ENCODE data around the gene PIGP.
"Not testable (repeated sequence)": the region's sequence is repeated elsewhere in the genome, so short reads cannot be mapped to it uniquely, and the experiment has no call there.

Gene PIGP

DNA sequence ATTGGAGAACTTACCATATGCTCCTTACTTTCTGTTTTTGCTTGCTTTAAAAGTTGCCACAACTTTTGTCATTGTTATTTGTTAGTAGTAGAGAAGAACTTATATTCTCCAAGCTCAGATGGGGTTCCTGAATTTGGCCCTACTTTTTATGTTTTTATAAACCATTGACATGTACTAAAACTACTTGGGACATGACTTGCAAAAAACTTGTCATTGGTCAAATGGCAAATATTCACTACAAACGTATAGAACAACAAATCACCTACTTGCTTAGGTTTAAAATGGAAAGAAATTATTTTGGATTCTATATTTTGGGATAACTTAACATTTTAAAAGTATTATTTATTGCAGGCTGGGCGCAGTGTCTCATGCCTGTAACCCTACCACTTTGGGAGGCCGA lies 32.7 kb downstream of the PIGP start:
- TF ChIP-seq, protein P1, sequence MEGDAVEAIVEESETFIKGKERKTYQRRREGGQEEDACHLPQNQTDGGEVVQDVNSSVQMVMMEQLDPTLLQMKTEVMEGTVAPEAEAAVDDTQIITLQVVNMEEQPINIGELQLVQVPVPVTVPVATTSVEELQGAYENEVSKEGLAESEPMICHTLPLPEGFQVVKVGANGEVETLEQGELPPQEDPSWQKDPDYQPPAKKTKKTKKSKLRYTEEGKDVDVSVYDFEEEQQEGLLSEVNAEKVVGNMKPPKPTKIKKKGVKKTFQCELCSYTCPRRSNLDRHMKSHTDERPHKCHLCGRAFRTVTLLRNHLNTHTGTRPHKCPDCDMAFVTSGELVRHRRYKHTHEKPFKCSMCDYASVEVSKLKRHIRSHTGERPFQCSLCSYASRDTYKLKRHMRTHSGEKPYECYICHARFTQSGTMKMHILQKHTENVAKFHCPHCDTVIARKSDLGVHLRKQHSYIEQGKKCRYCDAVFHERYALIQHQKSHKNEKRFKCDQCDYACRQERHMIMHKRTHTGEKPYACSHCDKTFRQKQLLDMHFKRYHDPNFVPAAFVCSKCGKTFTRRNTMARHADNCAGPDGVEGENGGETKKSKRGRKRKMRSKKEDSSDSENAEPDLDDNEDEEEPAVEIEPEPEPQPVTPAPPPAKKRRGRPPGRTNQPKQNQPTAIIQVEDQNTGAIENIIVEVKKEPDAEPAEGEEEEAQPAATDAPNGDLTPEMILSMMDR (IDR thresholded peaks at IDR 0.05), result no peak
- no peak for TF ChIP-seq ZFX (IDR thresholded peaks at IDR 0.05; ENCODE audit: borderline replicate concordance)
- H3K27ac ChIP-seq, result no peak overlapping the region

DNA sequence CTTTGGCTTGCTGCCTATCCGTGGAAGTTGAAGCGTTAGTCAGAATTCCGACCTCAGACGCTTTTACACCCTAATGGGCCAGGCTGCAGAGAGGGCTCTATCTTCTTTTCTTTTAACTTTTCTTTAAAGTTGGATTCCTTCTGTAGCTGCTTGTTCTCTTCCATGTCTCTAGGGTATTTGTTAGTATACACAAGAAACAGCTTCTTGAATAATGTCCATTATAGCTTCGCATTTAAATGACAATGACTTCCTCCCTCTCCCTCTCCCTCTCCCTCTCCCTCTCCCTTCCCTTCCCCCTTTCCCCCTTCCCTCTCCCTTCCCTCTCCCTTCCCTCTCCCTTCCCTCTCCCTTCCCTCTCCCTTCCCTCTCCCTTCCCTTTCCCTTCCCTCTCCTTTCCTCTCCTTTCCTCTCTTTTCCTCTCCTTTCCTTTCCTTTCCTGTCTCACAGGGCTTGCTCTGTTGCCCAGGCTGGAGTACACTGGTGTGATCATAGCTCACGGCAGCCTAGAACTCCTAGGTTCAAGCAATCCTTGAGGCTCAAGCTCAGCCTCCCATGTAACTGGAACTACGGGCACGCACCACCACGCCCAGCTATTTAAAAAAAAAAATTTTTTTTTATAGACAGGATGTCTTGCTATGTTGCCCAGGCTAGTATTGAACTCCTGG lies 33.3 kb downstream of the PIGP start:
- no peak overlapping the region for H3K27ac ChIP-seq
- TF ChIP-seq, protein P1 (IDR thresholded peaks at IDR 0.05), result no peak
- TF ChIP-seq ZFX (IDR thresholded peaks at IDR 0.05; ENCODE audit: borderline replicate concordance), result no peak

DNA sequence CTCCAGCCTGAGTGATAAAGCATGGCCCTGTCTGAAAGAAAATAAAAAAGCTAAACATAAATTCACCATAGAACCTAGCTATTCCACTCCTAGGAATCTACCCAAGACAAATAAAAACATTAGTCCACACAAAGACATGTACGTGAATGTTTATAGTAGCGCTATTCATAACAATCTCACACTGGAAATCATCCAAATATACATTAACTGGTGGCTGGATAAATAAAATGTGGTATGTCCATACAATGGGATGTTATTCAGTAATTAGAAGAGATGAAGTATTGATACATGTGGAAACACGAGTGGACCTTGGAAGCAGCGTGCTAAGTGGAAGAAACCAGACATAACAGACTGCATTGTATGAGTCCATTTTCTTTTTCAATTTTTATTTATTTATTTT lies 36.7 kb downstream of the PIGP start:
- no peak overlapping the region for H3K27ac ChIP-seq
- TF ChIP-seq, protein P1 (IDR thresholded peaks at IDR 0.05), result no peak
- no peak for TF ChIP-seq ZFX (IDR thresholded peaks at IDR 0.05; ENCODE audit: borderline replicate concordance)

DNA sequence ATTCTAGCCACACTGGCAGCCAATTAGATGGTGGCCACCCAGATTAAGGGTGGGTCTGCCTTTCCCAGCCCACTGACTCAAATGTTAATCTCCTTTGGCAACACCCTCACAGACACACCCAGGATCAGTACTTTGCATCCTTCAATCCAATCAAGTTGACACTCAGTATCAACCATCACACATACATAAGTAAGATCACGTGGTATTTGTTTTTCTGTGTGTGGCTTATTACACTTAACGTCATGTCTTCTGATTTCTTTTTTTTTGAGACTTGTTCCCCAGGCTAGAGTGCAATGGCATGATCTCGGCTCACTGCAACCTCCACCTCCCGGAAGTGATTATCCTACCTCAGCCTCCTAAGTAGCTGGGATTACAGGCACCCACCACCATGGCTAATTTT lies 38.5 kb downstream of the PIGP start:
- H3K27ac ChIP-seq, result not testable (repeated sequence)

DNA sequence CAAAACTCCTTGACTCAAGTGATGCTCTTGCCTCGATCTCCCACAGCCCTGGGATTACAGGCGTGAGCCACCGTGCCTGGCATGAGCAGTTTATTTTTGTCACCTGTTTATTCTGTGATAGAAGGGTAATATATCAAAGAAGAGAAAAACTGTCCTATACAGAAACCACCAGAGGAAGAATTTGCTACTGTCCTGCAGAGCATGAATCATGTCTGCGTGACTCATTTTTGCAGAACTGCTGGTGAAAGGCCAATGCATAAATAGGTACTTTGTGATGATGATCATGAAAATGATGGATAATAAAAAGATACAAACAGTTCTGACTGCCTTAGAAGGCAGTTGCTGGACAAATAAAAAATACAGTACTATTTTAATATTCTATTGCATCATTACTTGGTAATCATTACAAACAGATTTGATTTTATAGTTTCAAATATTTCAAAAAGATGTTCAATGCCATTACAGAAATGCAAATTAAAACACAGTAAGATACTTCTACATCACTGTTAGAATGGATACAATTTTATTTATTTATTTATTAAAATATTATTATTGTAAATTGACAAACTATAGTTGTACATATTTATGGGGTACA lies 39.9 kb downstream of the PIGP start:
- TF ChIP-seq, protein P1 (IDR thresholded peaks at IDR 0.05), result no peak
- no peak for TF ChIP-seq ZFX (IDR thresholded peaks at IDR 0.05; ENCODE audit: borderline replicate concordance)
- no peak overlapping the region for H3K27ac ChIP-seq

DNA sequence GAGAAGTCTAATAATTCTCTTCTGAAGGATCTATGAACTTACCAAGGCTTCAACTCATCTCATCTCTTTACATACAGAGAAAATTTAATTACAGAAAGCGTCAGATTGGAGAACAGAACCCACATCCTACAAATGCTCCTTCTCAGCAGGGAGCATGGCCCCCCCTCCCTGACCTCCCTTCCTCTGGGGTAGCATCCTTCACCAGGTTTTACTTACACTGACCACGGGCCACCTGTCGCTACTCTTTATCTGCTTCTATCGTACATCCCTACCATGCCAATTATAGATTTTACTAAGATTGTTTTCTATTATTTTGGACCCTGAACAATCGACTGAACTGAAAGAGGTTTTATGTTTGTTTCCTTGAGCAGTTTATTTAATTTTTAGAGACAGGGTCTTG lies 40.6 kb downstream of the PIGP start:
- TF ChIP-seq, protein P1 (IDR thresholded peaks at IDR 0.05), result no peak
- H3K27ac ChIP-seq, result no peak overlapping the region

DNA sequence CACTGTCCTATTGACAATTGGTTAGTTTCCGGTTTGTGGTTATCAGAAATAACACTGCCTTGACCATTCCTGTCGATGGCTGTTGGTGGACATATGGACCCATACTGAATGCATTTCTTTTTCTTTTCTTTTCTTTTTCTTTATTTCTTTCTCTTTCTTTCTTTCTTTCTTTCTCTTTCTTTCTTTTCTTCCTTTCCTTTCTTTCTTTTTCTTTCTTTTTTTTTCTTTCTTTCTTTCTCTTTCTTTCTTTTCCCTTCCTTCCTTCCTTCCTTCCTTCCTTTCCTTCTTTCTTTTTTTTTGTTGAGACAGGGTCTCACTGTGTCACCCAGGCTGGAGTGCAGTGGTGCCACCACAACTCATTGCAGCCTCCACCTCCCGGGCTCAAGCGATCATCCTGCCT lies 42.0 kb downstream of the PIGP start:
- H3K27ac ChIP-seq, result no peak overlapping the region
- no peak for TF ChIP-seq ZFX (IDR thresholded peaks at IDR 0.05; ENCODE audit: borderline replicate concordance)
- TF ChIP-seq, protein P1 (IDR thresholded peaks at IDR 0.05), result no peak

DNA sequence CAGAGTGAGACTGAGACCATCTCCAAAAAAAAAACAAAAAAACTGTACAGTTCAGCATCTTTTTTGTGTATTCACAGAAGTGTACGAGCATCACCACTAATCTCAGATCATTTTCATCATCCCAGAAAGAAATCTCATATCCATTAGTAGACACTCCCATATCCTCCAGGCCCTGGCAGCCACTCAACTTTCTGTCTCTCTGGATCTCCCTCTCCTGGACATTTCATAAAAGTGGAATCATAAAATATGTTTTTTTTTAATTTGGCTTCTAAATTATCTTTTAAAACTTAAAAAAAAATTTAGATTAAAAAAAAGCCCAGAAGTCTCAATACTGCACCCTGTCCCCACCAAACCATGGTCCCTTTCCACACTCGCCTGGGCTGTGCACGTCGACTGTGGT lies 44.3 kb downstream of the PIGP start:
- TF ChIP-seq, protein P1 (IDR thresholded peaks at IDR 0.05), result peak; percentile 15; the same call in 1 of the 2 replicates
- TF ChIP-seq ZFX (IDR thresholded peaks at IDR 0.05; ENCODE audit: borderline replicate concordance), result no peak
- no peak overlapping the region for H3K27ac ChIP-seq
